Activated naive CD8-positive, alpha-beta T cell treated with anti-CD3 and anti-CD28 coated beads, Interleukin-2, amount 10 ng/mL, durations not matched to agents 7 days and 5 days (primary cell): ENCODE measurements around the gene GABPA. TPM values are rescaled to one million over a fixed set of nuclear protein-coding genes. Genes with fewer than 3 reads are reported as not detected.
"Not testable (repeated sequence)": the region's sequence is repeated elsewhere in the genome, so short reads cannot be mapped to it uniquely, and the experiment has no call there.

Experiments used
- ATAC-seq: fragments of 150-1000 bp; cut with Tn5 transposase; one replicate; pipeline ENCODE4 v1.10.0; 2021; ENCODE audit warnings: low read depth, moderate library complexity
- POLR2A ChIA-PET: fragments of 350-600 bp; sonication (Branson Sonifier 250); formaldehyde crosslinking; loops from one replicate; lab custom pipeline; 2021; ENCODE audit warnings: antibody characterized with exemption; lab: Charles Lee
- DNase-seq: peaks from one replicate; pipeline ENCODE4 v3.0.0; 2021
- H3K27ac Mint-ChIP-seq: one replicate; pipeline ENCODE4 v1.8.0; 2022; ENCODE audit warnings: mild to moderate bottlenecking, mixed read lengths
- H3K27me3 Mint-ChIP-seq: one replicate; pipeline ENCODE4 v1.8.0; 2022; ENCODE audit warnings: mild to moderate bottlenecking, moderate library complexity, mixed read lengths
- H3K36me3 Mint-ChIP-seq: one replicate; pipeline ENCODE4 v1.8.0; 2021; ENCODE audit warnings: mild to moderate bottlenecking, mixed read lengths
- H3K4me1 Mint-ChIP-seq: one replicate; pipeline ENCODE4 v1.8.0; 2021; ENCODE audit warnings: mixed read lengths
- H3K4me3 Mint-ChIP-seq: one replicate; pipeline ENCODE4 v1.8.0; 2022; ENCODE audit warnings: mild to moderate bottlenecking, moderate library complexity, mixed read lengths
- H3K9me3 Mint-ChIP-seq: one replicate; pipeline ENCODE4 v1.8.0; 2021; ENCODE audit warnings: mixed read lengths
- total RNA-seq, 2 experiments: library from RNA; stranded (reverse); gene quantifications; one replicate each; pipeline ENCODE4 v1.2.3, GENCODE V29; 2021

The GABPA gene
- 10 to 100 TPM; 25.3 to 27.4 TPM for total RNA-seq

DNA sequence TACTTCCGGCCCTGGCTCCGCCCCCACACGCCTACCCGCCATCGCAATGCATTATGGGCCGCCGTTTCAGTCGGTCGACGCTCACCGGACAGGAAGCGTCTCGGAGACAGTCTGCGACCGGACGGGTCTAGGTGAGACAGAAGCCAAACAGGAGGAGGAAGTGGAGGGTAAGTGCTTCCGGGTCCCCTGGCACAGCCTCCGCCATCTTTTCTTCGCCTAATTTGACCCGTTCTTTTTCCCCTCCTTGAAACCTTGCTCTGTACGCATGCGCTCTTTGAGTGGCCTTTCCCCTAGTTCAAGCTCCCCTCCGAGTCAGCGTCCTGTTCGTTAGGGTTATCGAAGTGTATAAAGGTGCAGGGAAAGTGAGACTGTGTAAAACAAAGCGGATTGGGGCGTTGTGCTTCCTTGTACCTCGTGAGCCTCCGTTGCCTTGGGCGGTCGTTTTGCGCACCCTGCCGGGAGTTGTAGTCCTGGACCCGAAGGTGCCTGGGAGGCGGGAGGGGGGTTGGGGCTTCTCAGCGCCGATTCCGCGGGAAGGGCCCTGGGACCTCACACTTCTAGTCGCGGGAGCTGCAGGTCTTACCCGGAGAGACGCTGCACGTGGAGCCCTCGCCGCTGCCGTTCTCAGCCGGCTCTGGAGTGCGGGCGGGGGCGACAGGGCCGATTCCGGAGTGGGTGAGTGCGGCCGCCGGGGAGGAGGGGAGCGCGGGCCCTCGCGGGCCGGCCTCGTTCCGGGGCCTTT lies at the start of gene GABPA, which contains the start of gene ATP5PF:
GABPA (plus strand) TSS at position 69 of the 742 bp plus-strand sequence. CDS start 6,627 bp downstream, outside the sequence.
ATP5PF (minus strand) TSS at position 1 of the 742 bp plus-strand sequence. CDS start 5,110 bp downstream, outside the sequence.
- no peaks in the 10 kb centered on the region for H3K9me3 Mint-ChIP-seq
- POLR2A ChIA-PET, result interaction anchor here (0.9 to 1.7 kb wide), 11 partner anchors 10 to 434 kb away, joined by 3 to 13 read pairs (median 3); no protein-coding TSS in a partner anchor
- ATAC-seq (peak; percentile 92), DNase-seq (peak; percentile 97)
- peak within 1 kb of the TSS; percentile 100 for H3K4me3 Mint-ChIP-seq
- peaks cover 2% of the 10 kb centered on the region for H3K36me3 Mint-ChIP-seq
- no peaks in the 10 kb centered on the region for H3K27me3 Mint-ChIP-seq
- peaks cover 25% of the 10 kb centered on the region for H3K4me1 Mint-ChIP-seq
- peak within 1 kb of the TSS; percentile 100 for H3K27ac Mint-ChIP-seq

DNA sequence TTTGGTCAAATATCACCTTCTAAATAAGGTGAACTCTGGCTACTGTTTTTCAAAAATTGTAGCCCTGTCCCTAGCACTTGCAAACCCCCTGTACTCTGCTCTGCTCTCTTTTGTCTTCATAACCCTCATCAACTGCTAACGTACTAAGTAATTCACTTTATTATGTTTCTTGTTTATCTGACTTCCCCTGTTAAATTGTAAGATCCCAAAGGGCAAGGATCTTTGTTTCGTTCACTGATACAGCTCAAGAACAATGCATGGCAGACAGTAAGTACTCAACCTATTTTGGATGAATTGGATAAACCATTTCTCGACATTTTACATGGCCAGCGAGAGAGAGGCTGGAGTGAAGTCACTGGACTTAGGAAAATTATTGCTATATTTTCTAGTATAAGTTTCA lies 47.0 kb upstream of the GABPA start:
- DNase-seq, result no peak

DNA sequence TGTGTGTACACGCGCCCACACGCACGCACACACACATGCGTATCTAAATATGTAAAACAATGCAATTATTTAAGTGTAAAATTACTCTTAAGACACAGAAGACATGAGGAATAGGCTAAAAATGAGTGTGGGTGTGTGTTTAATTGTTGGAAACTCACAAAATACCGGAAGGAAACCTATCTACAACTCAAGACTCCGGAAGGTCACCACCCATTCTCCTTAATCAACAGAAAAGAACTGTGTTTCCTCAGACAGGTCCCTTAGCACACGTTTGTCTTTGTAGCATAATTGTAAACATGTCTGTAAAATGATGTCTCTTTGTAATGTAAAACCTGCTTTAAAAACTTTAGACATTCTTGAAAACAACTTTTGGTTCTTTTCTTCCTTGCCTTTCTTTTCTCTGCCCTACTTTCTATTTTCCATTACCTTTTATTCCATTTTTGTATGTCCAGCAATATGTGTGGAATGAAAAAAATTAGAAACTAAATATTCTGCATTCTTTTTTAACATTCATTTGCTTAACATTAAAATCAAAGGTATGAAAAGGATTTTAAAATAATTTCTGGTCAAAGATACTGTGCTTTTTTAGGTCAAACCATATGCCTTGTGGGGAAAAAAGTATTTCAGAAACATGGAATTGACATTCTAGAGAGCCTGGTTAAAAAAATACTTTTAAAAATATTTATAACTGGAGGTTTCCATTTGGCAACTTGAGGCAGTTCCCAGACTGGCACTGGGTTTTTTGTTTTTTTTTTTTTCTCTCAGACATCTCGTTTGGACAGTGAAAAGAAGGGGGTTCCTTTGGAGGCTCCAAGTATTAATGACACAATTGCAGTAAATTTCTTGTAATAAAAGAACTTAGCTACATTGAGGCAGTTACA lies 46.3 kb upstream of the GABPA start:
- POLR2A ChIA-PET, result no interaction called here
- peaks cover 19% of the 10 kb centered on the region for H3K27me3 Mint-ChIP-seq
- no peak for ATAC-seq
- no peak overlapping the region for H3K4me3 Mint-ChIP-seq
- no peak overlapping the region for H3K27ac Mint-ChIP-seq
- H3K36me3 Mint-ChIP-seq, result no peaks in the 10 kb centered on the region
- H3K4me1 Mint-ChIP-seq, result no peaks in the 10 kb centered on the region
- no peaks in the 10 kb centered on the region for H3K9me3 Mint-ChIP-seq
- DNase-seq, result no peak

More for the DNA sequence above, 47.0 kb upstream of the GABPA start:
- H3K36me3 Mint-ChIP-seq, result no peaks in the 10 kb centered on the region
- H3K27me3 Mint-ChIP-seq, result peaks cover 22% of the 10 kb centered on the region
- no peak overlapping the region for H3K27ac Mint-ChIP-seq
- no peak overlapping the region for H3K4me3 Mint-ChIP-seq
- H3K9me3 Mint-ChIP-seq, result no peaks in the 10 kb centered on the region
- POLR2A ChIA-PET, result no interaction called here
- H3K4me1 Mint-ChIP-seq, result no peaks in the 10 kb centered on the region
- ATAC-seq, result no peak

DNA sequence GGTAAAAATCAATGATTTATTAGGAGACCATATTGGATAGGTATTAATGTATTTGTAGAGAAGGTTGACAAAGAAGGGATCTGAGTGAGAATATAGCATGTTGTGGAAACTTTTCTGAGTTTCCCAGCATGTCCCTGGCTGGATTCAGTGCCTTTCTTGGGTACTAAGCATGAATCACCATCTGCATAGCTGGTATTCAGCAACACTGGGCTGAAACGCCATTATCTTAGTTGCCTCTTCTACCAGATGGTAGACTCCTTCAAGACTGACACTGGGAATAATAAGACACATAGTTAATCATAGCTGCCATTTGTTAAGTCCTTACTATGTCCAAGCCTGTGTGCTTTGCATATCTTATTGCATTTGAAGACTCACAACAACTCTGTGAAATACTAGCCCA lies 45.5 kb upstream of the GABPA start:
- POLR2A ChIA-PET, result no interaction called here
- H3K4me3 Mint-ChIP-seq, result no peak overlapping the region
- no peak overlapping the region for H3K27ac Mint-ChIP-seq
- ATAC-seq, result no peak
- H3K4me1 Mint-ChIP-seq, result no peaks in the 10 kb centered on the region
- DNase-seq, result no peak
- H3K27me3 Mint-ChIP-seq, result peaks cover 19% of the 10 kb centered on the region
- no peaks in the 10 kb centered on the region for H3K36me3 Mint-ChIP-seq
- H3K9me3 Mint-ChIP-seq, result no peaks in the 10 kb centered on the region

DNA sequence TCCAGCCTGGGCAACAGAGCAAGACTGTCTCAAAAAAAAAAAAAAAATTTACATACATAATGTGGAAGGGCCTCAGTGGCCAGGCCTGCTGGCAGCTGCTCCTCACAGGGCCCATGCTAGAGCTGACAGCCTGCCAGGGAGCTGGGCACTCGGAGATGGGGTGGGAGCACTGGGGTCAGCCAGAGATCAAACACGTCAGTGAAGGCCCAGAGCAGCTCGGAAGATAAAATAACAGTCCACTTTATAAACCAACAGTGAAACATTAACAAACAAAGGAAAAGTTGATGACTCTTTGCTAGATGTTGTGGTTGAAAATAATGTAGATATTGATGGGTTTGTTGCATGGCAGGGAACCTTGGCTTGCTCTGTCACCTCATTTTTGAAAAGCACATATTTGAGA lies 42.8 kb upstream of the GABPA start:
- POLR2A ChIA-PET, result no interaction called here
- no peak overlapping the region for H3K4me3 Mint-ChIP-seq
- H3K27me3 Mint-ChIP-seq, result peaks cover 9% of the 10 kb centered on the region

DNA sequence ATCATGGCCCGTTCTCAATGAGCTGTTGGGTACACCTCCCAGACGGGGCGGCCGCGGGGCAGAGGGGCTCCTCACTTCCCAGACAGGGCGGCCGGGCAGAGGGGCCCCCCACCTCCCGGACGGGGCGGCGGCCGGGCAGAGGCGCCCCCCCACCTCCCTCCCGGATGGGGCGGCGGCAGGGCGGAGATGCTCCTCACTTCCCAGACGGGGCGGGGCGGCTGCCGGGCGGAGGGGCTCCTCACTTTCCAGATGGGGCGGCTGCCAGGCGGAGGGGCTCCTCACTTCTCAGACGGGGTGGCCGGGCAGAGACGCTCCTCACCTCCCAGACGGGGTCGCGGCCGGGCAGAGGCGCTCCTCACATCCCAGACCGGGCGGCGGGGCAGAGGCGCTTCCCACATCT lies 39.3 kb upstream of the GABPA start:
- H3K9me3 Mint-ChIP-seq, H3K4me1 Mint-ChIP-seq, ATAC-seq, DNase-seq, H3K27me3 Mint-ChIP-seq, POLR2A ChIA-PET, H3K36me3 Mint-ChIP-seq, H3K4me3 Mint-ChIP-seq, H3K27ac Mint-ChIP-seq: not testable (repeated sequence)

More for the DNA sequence above, 42.8 kb upstream of the GABPA start:
- DNase-seq, result no peak
- H3K4me1 Mint-ChIP-seq, result no peaks in the 10 kb centered on the region
- no peak overlapping the region for H3K27ac Mint-ChIP-seq
- H3K36me3 Mint-ChIP-seq, result no peaks in the 10 kb centered on the region
- H3K9me3 Mint-ChIP-seq, result no peaks in the 10 kb centered on the region
- ATAC-seq, result no peak

DNA sequence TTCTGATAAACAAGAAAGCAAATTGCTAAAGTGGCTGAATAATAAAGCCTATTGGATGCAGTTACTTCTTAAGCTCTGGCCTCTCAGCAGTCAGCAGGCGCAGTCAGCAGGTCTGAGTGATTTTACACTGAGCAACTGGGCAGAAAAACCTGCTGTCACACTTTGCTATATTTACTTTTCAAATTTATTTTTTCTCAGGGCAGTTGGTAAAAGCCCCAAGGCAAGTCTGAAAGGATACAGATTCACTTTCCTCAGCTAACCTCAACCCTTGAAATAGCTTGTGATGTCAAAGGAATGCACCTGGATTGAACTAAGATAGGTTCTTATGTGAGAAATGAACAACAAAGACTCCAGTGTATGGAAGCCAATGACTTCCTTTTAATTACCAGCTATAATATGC lies 34.0 kb upstream of the GABPA start:
- ATAC-seq, result no peak
- no peak overlapping the region for H3K27ac Mint-ChIP-seq
- POLR2A ChIA-PET, result no interaction called here
- no peaks in the 10 kb centered on the region for H3K27me3 Mint-ChIP-seq
- H3K9me3 Mint-ChIP-seq, result no peaks in the 10 kb centered on the region
- no peaks in the 10 kb centered on the region for H3K4me1 Mint-ChIP-seq
- no peak for DNase-seq
- H3K36me3 Mint-ChIP-seq, result no peaks in the 10 kb centered on the region
- H3K4me3 Mint-ChIP-seq, result no peak overlapping the region

DNA sequence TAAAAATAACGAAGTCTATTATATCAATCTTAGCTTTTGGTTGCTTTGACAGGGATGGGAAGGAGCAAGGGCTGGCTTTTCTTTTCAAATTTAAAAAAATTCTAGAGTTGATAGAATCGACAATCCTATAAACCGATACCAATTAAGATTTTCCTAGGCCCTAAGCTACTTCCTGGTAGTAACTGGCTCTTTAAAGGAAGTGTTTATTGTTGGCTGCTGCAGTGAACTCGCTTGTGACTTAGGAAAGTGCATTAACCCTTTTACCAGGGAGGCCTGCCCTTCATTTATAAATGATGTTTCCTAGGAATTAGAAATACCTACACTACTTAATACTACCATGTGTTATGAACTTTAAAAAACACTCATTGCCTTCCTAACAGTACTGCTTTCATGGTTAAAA lies 33.2 kb upstream of the GABPA start:
- no peak overlapping the region for H3K27ac Mint-ChIP-seq
- ATAC-seq (no peak), DNase-seq (no peak)
- H3K4me1 Mint-ChIP-seq, result no peaks in the 10 kb centered on the region
- no peaks in the 10 kb centered on the region for H3K9me3 Mint-ChIP-seq
- H3K27me3 Mint-ChIP-seq, result no peaks in the 10 kb centered on the region
- H3K4me3 Mint-ChIP-seq, result no peak overlapping the region
- POLR2A ChIA-PET, result no interaction called here
- no peaks in the 10 kb centered on the region for H3K36me3 Mint-ChIP-seq

DNA sequence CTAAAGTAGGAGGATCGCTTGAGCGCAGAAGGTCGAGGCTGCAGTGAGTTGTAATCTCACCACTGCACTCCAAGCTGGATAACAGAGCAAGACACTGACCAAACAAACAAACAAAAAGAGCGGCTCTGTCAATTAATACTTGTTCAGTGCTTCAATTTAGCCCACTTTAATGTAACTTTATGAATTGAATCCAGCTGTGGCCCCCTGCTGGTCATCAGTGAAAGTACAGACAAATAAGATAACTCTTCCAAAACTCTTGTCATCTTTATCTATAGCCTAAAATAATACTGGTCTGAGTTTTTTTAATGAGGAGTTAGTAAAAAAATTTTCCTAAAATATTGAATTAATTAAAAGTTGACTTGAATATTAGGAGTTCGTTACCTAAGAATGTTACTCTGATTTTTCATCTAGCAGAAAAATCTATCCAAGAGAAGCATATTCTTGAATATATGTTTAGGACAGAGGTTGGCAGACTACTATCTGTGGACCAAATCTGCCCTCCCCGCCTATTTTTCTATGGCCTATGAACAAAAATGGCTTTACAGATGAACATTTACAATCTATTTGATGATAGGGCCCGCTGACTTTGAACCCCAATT lies 26.2 kb upstream of the GABPA start:
- no peak for DNase-seq
- Mint-ChIP-seq H3K4me1 (peaks cover 1% of the 10 kb centered on the region), H3K9me3 (no peaks in the 10 kb centered on the region), H3K27me3 (no peaks in the 10 kb centered on the region), H3K27ac (no peak overlapping the region), H3K4me3 (no peak overlapping the region), H3K36me3 (no peaks in the 10 kb centered on the region)
- no peak for ATAC-seq
- POLR2A ChIA-PET, result interaction anchor here (0.7 kb wide), 1 partner anchor 75 kb away, joined by 4 read pairs; no protein-coding TSS in a partner anchor

DNA sequence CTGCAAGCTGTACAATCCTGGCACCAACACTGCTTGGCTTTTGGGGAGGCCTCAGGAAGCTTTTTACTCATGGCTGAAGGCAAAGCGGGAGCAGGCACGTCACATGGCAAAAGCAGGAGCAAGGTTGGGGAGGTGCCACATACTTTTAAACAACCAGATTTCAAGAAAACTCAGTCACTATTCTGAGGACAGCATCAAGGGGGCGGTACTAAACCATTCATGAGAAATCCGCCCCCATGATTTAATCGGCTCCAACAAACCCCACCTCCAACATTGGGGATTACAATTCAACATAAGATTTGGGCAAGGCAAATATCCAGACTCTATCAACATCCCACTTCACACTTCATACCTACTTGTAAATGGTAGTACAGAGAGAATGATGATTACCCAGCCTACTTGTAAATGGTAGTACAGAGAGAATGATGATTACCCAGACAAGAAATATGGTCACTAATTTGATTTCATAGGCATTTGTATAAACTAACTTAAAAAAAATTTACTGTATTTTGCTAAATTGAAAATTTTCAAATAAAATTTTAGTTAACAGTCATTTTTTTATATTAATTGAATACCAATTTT lies 25.0 kb upstream of the GABPA start:
- Mint-ChIP-seq H3K4me3 (no peak overlapping the region), H3K4me1 (peaks cover 1% of the 10 kb centered on the region), H3K9me3 (no peaks in the 10 kb centered on the region), H3K36me3 (no peaks in the 10 kb centered on the region), H3K27ac (no peak overlapping the region), H3K27me3 (no peaks in the 10 kb centered on the region)
- POLR2A ChIA-PET, result no interaction called here
- DNase-seq (no peak), ATAC-seq (no peak)

DNA sequence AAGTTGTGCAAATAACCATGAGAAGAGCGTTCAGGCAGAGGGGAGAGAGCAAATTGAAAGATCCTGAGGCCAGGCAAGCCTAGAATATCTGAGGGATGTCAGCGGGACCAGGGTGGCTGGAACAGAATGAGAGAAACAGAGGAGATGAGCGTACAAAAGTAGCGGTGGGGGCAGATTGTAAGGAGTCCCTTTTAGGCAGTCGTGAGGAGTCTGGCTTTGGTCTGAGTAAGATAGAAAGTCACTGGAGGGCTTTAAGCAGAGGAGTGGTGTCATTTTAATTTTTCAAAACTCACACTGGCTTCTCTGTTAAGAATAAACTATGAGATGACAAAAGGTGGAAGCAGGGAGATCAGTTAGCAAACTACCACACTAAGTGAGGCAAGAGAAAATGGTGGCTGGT lies 24.2 kb upstream of the GABPA start:
- H3K4me1 Mint-ChIP-seq, result peaks cover 1% of the 10 kb centered on the region
- no peaks in the 10 kb centered on the region for H3K9me3 Mint-ChIP-seq
- no peaks in the 10 kb centered on the region for H3K36me3 Mint-ChIP-seq
- no peak overlapping the region for H3K27ac Mint-ChIP-seq
- ATAC-seq (no peak), DNase-seq (no peak)
- H3K4me3 Mint-ChIP-seq, result no peak overlapping the region
- no peaks in the 10 kb centered on the region for H3K27me3 Mint-ChIP-seq
- POLR2A ChIA-PET, result no interaction called here

DNA sequence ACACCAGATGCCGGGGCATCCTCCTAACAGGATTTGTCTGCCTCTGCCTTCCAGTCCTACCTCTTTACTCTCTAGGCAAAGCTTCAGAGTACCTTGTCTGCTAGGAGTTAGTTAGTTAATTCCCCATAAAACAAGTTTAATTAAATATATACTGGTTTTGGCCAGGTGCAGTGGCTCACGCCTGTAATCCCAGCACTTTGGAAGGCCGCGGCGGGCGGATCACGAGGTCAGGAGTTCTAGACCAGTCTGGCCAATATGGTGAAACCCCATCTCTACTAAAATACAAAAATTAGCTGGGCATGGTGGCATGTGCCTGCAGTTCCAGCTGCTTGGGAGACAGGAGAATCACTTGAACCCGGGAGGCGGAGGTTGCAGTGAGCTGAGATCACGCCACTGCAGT lies 20.7 kb upstream of the GABPA start:
- H3K9me3 Mint-ChIP-seq, H3K27ac Mint-ChIP-seq, ATAC-seq, H3K4me1 Mint-ChIP-seq, H3K27me3 Mint-ChIP-seq, H3K36me3 Mint-ChIP-seq, POLR2A ChIA-PET, H3K4me3 Mint-ChIP-seq, DNase-seq: not testable (repeated sequence)

DNA sequence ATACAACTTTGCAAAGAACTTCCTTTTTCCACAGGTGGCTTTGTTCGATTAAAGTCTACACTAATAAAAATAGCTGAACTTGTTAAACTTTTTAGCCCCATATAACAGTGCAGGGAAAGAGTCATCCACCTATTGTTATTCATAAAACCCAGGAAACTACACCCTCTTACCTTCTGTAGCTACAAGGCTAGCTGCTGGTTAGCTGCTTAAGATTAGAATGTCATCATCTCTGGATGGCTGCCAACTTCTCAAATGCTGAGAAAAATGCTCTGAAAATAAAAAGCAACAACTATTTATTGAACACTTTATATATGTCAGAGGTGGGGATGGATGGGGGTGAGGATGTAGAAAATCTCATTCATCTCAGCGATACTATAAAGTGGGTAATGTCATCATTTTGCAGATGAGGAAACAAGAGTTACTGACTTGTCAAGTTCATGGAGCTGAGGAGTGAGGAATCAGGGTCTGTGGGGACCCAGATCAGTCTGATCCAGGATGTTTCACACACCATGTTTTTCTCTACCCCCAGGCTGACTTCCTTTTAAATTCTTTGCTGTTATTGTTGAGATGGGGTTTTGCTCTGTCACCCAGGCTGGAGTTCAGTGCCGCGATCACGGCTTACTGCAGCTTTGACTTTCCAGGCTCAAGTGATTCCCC lies 17.2 kb upstream of the GABPA start:
- DNase-seq, result no peak
- POLR2A ChIA-PET, result no interaction called here
- peaks cover 1% of the 10 kb centered on the region for H3K4me1 Mint-ChIP-seq
- no peaks in the 10 kb centered on the region for H3K9me3 Mint-ChIP-seq
- H3K27ac Mint-ChIP-seq, result no peak overlapping the region
- H3K27me3 Mint-ChIP-seq, result no peaks in the 10 kb centered on the region
- no peak overlapping the region for H3K4me3 Mint-ChIP-seq
- no peak for ATAC-seq
- peaks cover 10% of the 10 kb centered on the region for H3K36me3 Mint-ChIP-seq
